ENCODE data around the gene CPNE8.

- no peak for TF ChIP-seq POLR2AphosphoS5 (IDR thresholded peaks at IDR 0.05; ENCODE audit: low read depth, low read length)
- no peak for TF ChIP-seq REST (IDR thresholded peaks at IDR 0.05; ENCODE audit: insufficient read depth in 1 of 2, low read depth in 2 of 2, low read length in 2 of 2)
- no peak for TF ChIP-seq TAF1 (IDR thresholded peaks at IDR 0.05; ENCODE audit: borderline replicate concordance, insufficient read depth, low read length)
- TF ChIP-seq FOXP2 (optimal IDR thresholded peaks at IDR 0.05; ENCODE audit: borderline replicate concordance, extremely low read depth, extremely low read length, insufficient read depth), result no peak
These were observed 143.6 kb downstream of the CPNE8 start for GRCh38 chr12:38761636-38762342.

All from PFSK-1 (cell line).